ENCODE measurements around the gene FAM200A. TPM values are rescaled to one million over a fixed set of nuclear protein-coding genes. Genes with fewer than 3 reads are reported as not detected.

FAM200A gene
- total and polyA plus RNA-seq, 2 of the 13 experiments (the other 11 are each of a cell fraction or from before 2014, with no cell fraction given) = 4.7 to 6.3 TPM

DNA sequence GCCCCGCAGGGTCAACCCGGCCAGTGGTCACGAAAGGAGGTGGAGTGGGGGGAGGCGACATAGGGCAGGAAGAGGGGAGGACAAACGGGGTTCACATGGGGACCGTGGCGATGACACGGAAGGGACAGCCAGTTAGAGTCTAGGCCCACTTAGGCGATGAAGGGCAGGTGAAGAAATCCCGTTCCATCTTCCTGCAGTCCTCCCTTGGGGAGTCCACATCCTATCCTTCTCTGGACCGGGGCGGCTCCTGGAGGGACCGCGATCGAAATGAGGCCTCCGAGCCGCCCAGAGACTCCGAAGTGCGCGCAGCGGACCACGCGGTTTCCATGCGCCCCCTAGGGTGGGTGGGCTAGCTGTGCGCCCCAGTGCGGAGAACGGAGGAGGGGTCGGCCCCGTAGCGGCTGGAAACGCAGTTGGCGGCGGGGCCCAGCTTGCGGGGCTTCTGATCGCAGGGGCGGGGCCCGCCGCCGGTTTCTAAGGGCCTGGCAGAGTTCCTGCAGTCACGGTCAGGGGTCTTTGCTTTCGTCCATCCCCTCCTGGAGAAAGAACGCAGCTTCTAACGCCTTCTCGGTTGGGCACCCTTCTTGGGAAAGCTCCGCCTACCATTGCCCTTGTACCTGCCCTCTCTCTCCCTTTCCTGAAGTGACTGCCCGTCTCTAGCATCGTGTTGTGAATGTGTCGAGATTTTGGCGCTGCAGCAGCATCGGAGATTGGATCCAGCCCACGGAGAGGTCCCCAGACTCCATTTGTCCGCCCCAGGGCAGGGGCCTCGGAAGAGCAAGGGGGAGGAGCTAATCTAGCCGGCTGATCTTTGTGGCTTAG, 28.3 kb upstream of the FAM200A start (continued):
- TF ChIP-seq ZNF530 (CRISPR knock-in tag; IDR thresholded peaks at IDR 0.05; ENCODE audit: low read depth) (no peak), HNF4G (IDR thresholded peaks at IDR 0.05; ENCODE audit: borderline replicate concordance, low read depth, low read length) (no peak), HNF4G (CRISPR knock-in tag; IDR thresholded peaks at IDR 0.05; ENCODE audit: borderline replicate concordance, low read depth) (no peak), RBFOX2 (IDR thresholded peaks at IDR 0.05; ENCODE audit: low read depth, low read length) (0 out of 2 replicates have a peak, but pooled peaks have one; percentile 24), NFKBIZ (CRISPR knock-in tag; IDR thresholded peaks at IDR 0.05) (no peak), PHF20 (CRISPR knock-in tag; IDR thresholded peaks at IDR 0.05) (no peak), ZNF30 (CRISPR knock-in tag; IDR thresholded peaks at IDR 0.05) (no peak), ZNF225 (CRISPR knock-in tag; IDR thresholded peaks at IDR 0.05) (no peak), MZF1 (CRISPR knock-in tag; IDR thresholded peaks at IDR 0.05; ENCODE audit: borderline replicate concordance) (no peak)
- TF ChIP-seq, protein P1, sequence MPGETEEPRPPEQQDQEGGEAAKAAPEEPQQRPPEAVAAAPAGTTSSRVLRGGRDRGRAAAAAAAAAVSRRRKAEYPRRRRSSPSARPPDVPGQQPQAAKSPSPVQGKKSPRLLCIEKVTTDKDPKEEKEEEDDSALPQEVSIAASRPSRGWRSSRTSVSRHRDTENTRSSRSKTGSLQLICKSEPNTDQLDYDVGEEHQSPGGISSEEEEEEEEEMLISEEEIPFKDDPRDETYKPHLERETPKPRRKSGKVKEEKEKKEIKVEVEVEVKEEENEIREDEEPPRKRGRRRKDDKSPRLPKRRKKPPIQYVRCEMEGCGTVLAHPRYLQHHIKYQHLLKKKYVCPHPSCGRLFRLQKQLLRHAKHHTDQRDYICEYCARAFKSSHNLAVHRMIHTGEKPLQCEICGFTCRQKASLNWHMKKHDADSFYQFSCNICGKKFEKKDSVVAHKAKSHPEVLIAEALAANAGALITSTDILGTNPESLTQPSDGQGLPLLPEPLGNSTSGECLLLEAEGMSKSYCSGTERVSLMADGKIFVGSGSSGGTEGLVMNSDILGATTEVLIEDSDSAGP (CRISPR knock-in tag; IDR thresholded peaks at IDR 0.05; ENCODE audit: borderline replicate concordance) = 0 out of 2 replicates have a peak, but pooled peaks have one; percentile 20
- TF ChIP-seq, protein P2, sequence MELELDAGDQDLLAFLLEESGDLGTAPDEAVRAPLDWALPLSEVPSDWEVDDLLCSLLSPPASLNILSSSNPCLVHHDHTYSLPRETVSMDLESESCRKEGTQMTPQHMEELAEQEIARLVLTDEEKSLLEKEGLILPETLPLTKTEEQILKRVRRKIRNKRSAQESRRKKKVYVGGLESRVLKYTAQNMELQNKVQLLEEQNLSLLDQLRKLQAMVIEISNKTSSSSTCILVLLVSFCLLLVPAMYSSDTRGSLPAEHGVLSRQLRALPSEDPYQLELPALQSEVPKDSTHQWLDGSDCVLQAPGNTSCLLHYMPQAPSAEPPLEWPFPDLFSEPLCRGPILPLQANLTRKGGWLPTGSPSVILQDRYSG (CRISPR knock-in tag; IDR thresholded peaks at IDR 0.05) = no peak
- TF ChIP-seq, protein P3, sequence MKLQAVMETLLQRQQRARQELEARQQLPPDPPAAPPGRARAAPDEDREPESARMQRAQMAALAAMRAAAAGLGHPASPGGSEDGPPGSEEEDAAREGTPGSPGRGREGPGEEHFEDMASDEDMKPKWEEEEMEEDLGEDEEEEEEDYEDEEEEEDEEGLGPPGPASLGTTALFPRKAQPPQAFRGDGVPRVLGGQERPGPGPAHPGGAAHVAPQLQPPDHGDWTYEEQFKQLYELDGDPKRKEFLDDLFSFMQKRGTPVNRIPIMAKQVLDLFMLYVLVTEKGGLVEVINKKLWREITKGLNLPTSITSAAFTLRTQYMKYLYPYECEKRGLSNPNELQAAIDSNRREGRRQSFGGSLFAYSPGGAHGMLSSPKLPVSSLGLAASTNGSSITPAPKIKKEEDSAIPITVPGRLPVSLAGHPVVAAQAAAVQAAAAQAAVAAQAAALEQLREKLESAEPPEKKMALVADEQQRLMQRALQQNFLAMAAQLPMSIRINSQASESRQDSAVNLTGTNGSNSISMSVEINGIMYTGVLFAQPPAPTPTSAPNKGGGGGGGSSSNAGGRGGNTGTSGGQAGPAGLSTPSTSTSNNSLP (IDR thresholded peaks at IDR 0.05; ENCODE audit: low read depth, low read length) = no peak
- TF ChIP-seq, protein P4, sequence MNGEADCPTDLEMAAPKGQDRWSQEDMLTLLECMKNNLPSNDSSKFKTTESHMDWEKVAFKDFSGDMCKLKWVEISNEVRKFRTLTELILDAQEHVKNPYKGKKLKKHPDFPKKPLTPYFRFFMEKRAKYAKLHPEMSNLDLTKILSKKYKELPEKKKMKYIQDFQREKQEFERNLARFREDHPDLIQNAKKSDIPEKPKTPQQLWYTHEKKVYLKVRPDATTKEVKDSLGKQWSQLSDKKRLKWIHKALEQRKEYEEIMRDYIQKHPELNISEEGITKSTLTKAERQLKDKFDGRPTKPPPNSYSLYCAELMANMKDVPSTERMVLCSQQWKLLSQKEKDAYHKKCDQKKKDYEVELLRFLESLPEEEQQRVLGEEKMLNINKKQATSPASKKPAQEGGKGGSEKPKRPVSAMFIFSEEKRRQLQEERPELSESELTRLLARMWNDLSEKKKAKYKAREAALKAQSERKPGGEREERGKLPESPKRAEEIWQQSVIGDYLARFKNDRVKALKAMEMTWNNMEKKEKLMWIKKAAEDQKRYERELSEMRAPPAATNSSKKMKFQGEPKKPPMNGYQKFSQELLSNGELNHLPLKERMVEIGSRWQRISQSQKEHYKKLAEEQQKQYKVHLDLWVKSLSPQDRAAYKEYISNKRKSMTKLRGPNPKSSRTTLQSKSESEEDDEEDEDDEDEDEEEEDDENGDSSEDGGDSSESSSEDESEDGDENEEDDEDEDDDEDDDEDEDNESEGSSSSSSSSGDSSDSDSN (CRISPR knock-in tag; IDR thresholded peaks at IDR 0.05) = 0 out of 2 replicates have a peak, but pooled peaks have one; percentile 36
- TF ChIP-seq, protein P5, sequence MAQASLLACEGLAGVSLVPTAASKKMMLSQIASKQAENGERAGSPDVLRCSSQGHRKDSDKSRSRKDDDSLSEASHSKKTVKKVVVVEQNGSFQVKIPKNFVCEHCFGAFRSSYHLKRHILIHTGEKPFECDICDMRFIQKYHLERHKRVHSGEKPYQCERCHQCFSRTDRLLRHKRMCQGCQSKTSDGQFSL (CRISPR knock-in tag; IDR thresholded peaks at IDR 0.05) = no peak
- TF ChIP-seq, protein P6, sequence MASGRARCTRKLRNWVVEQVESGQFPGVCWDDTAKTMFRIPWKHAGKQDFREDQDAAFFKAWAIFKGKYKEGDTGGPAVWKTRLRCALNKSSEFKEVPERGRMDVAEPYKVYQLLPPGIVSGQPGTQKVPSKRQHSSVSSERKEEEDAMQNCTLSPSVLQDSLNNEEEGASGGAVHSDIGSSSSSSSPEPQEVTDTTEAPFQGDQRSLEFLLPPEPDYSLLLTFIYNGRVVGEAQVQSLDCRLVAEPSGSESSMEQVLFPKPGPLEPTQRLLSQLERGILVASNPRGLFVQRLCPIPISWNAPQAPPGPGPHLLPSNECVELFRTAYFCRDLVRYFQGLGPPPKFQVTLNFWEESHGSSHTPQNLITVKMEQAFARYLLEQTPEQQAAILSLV (CRISPR knock-in tag; IDR thresholded peaks at IDR 0.05; ENCODE audit: borderline replicate concordance) = no peak
- TF ChIP-seq, protein P7, sequence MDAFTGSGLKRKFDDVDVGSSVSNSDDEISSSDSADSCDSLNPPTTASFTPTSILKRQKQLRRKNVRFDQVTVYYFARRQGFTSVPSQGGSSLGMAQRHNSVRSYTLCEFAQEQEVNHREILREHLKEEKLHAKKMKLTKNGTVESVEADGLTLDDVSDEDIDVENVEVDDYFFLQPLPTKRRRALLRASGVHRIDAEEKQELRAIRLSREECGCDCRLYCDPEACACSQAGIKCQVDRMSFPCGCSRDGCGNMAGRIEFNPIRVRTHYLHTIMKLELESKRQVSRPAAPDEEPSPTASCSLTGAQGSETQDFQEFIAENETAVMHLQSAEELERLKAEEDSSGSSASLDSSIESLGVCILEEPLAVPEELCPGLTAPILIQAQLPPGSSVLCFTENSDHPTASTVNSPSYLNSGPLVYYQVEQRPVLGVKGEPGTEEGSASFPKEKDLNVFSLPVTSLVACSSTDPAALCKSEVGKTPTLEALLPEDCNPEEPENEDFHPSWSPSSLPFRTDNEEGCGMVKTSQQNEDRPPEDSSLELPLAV (CRISPR knock-in tag; conservative IDR thresholded peaks at IDR 0.05; ENCODE audit: low read depth) = no peak
- TF ChIP-seq, protein P8, sequence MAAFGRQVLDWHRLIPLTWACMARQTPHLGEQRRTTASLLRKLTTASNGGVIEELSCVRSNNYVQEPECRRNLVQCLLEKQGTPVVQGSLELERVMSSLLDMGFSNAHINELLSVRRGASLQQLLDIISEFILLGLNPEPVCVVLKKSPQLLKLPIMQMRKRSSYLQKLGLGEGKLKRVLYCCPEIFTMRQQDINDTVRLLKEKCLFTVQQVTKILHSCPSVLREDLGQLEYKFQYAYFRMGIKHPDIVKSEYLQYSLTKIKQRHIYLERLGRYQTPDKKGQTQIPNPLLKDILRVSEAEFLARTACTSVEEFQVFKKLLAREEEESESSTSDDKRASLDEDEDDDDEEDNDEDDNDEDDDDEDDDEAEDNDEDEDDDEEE (CRISPR knock-in tag; IDR thresholded peaks at IDR 0.05) = no peak

Data from HepG2 (cell line).